Stimulated activated CD4-positive, alpha-beta T cell treated with anti-CD3 and anti-CD28 coated beads, Interleukin-2, amount 100 ng/mL, for 4 hours (primary cell): Measurements from ENCODE around the gene CPLX1.

Source experiments
- DNase-seq: peaks from one replicate; pipeline ENCODE4 v3.0.0-alpha.2; 2020; ENCODE audit warnings: low read depth

CPLX1 gene

DNA sequence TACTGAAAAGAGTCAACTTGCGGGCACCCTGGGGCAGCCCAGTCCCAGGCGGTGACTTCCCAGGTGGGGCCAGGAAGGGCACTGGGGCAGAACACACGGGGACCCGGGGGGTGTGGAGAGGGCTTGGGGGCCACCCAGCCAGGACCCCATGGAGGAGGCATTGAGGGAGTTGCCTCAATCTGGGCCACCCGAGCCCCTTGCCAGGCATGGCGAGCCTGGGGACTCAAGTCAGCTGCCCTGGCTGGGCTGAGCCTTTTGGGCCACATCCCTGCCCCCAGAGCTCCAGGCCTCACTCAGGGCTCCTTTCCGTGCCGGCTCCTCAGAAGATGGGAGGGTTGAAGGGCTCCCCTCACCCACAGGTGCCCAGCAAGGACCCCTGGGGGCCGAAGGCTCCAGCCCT, 6.6 kb upstream of the CPLX1 start:
- no peak for DNase-seq

DNA sequence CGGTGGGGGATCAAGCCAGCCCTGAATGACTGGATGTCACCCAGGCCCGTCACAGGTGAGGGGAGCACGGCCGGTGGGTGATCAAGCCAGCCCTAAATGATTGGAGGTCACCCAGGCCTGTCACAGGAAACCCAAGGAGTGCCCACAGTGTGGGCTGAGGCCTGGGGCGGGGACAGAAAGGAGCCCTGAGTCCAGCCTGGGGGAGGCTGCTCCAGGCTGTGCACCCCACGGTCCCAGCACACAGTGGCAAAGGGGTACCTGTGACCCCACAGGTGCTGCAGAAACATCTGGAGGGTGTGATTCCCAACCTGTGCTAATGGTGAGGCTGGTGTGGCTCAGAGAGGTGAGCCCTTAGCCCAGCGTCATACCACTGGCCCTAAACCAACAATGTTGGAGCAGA, 6.2 kb upstream of the CPLX1 start:
- DNase-seq, result no peak

DNA sequence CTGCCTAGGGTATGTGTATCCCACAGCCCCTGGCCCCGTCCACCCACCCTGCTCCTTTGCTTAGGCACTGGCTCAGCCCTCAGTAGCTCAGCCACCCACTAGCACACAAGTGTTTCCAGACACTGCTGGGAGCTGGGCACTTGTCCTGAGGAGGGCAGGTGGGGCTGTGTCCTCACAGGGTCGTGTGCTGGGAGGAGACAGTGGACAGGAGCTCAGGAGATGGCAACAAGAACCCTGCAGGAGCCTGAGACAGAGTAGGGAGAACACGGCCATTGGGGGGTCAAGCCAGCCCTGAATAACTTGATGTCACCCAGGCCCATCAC, 5.5 kb upstream of the CPLX1 start:
- DNase-seq, result no peak

DNA sequence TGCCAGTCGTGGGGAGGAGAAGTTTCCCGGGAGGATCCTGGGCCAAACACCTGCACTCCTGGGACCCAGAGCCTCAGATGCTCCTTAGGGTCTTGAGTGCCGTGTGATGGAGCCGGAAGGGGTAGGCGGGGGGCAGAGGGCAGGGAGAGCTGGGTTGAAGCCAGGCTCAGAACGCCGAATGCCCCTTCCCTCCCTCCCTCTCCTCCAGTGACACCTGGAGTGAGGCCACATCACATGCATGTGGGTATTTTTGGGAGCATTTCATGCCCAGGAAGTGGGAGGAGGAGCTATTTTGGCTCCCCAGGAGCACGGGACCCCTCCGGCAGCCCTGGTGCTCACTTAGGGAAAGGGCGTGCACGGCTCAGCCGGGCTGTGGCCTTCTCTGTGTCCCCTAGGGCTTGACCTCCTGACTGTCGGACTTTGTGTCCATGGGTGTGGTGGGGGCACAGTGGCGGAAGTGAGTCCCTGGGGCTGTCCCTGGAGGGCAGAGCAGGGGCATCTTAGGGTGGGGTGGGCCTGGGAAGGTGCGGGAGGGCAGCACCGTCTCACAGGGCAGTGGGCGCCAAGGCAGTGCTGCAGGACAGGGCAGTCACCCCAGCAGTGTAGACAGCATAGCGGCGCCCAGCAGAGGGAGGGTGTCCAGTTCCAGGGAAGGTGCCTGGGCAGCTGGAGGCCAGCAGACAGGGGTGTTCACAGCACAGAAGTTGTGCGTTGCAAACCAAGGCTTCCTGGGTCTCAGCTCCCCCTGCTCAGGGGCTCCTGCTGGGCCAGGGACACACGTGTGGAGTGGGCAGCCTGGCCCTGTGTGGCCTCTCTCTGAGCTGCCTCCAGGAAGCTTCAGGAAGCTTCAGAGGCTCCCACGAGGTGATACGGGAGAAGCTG, 4.9 kb upstream of the CPLX1 start:
- DNase-seq, result no peak

DNA sequence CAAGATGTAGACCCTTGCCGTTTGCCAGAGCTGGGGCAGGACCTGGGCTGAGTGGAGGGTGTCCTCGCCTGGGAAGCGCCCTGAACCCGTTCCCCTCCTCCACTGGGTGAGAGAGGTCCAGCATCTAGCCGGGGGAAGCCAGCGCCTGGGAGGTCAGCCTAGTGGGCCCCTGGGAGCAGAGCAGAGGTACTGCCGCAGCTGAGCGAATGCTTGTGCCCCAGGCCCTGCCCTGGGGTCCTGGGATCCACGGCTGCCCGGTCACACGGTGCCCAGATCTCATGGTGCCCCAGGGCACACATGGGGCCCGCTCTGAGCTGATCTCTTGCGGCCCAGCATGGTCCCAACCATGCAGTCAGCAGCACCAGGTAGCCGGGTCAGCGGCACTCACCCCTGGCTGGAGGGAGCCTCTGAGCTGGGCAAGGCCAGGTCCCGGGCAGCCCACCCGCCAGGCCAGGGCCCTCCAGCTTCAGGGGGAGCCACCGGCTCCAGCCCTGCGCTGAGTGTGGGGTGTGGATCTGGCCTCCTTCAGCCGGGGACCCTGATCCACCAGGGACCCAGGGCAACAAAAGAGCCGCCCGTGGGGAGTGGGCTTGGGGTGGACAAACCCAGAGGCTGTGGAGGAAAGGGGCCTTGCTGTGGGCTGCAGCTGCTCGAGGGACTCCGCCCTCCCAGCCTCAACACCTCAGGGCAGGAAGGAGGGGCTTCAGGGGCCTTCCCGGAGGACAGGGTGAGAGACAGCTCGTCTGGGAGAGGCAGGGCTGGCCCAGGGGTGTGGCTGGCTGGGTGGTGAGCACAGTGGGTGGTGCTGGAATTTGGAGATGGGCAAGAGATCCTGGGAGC, 4.1 kb upstream of the CPLX1 start:
- DNase-seq, result no peak

DNA sequence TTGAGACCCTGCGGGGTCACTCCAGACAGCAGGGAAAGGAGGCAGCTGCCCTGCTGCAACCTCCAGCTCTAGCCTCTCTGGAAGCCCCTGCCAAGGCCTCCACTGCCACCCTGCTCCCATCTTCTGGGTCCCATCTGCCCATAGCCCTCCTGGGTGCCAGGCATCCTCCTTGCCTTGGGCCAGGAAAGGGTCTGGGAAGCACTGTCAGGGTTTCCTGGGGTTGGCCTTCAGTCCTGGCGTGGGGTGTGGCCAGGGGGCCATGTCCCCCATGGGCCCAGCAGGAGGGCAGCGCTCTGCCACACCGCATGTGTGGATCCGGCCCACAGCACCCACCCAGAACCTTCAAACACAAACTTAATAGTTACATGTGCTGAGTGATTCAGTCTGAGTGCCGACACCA, 3.4 kb upstream of the CPLX1 start:
- no peak for DNase-seq

DNA sequence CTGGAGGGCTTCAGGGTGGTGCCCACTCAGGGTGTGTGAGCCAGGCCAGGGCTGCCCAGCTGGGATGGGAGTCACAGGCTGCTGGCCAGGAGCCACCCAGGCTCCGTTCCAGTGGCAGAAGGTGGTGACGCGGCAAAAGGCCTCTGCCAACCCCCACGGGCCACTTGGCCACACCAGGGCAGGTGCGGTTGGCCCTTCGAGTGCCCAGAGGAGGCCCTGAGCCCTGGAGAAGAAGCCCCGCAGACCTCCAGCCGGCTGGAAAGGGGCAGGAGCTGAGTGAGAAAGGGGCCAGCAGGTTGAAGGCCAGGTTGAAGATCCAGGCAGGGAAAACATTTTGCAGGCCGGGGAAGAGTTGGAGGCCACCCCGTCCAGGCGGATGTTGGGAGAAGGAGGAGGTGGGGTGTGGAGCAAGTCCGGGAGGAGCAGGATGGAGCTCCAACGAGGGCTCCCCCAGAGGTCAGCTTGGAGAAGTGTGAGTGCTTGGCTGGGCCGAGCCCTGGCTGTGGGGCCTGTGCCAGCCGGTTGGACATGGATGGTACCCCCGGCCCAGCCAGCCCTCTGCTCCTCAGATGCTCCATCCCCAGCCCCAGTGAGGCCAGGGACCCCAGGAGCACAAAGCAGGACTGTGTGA, 2.8 kb upstream of the CPLX1 start:
- no peak for DNase-seq

DNA sequence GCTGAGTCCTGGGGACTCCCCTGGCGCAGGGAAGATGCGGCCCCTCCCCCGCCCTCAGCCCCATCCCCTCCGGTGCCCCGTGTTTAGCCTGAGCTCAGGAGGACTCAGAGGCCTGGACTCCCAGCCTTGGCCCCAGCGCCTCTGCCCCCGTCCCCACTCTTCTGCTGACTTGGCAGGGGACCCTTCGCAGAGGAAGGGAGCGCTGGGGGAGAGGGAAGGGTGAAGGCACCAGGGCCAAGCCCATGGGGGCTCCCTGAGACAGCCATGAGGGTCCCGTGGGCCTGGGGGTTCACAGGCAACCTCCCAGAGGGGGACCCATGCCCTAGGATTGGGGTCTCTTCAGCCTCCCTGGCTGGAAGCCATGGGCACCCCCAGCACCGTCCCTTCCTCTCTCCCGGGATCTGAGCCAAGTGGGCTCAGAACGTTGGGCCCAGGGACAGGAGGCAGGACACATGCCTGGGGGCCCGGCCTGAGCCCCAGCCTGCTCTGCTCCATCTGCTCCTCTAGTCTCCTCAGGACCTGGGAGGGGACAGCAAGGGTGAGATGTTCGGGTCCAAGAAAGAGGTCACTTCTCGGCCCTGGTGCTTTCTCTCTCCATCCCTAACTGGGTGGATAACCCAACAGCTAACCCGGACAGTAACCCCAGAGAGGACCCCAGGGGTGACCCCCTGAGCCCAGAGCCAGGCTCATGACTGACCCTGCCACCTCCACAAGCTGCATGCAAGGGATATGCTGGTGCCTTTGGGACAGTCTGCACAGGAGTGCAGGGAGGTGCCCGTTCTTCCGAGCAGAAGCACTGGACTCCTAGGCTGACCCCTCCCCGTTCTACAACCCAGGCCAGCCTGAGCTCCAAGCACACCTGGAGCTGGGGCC, 1.5 kb upstream of the CPLX1 start:
- no peak for DNase-seq

DNA sequence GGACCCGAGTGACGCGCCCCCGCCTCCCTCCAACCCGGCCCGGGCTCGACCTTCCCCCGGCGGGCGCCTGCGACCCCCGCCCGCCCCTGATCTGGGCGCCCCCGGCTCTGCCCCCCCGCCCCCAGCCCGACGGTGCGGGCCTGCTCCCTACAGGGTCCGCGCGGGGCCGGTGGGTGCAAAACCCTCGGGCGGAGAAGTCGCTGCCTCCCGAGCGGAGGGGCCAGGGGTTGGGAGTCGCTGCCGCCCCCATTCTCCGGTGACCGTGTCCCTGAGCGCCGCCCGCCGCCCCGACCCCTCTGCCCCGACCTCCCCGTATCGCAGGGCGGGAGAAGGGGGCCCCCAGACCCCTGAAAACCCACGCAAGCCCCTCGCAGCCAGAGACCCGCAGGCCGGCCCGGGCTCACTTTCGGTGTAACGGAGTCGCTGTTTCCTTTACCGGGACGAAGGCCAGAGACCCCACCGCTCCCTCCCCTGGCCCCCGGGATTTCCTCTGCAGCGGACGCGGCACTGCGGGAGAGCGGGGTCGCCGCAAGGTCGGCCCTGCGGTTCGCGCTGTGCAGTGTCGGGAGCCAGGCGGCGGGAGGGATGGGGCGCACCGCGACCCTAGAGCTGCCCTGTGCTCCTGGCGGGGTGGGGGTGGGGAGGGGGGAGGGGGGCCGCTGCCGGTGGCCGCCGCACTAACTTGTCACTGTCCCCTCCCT, 729 bp upstream of the CPLX1 start:
- peak; percentile 6 for DNase-seq

DNA sequence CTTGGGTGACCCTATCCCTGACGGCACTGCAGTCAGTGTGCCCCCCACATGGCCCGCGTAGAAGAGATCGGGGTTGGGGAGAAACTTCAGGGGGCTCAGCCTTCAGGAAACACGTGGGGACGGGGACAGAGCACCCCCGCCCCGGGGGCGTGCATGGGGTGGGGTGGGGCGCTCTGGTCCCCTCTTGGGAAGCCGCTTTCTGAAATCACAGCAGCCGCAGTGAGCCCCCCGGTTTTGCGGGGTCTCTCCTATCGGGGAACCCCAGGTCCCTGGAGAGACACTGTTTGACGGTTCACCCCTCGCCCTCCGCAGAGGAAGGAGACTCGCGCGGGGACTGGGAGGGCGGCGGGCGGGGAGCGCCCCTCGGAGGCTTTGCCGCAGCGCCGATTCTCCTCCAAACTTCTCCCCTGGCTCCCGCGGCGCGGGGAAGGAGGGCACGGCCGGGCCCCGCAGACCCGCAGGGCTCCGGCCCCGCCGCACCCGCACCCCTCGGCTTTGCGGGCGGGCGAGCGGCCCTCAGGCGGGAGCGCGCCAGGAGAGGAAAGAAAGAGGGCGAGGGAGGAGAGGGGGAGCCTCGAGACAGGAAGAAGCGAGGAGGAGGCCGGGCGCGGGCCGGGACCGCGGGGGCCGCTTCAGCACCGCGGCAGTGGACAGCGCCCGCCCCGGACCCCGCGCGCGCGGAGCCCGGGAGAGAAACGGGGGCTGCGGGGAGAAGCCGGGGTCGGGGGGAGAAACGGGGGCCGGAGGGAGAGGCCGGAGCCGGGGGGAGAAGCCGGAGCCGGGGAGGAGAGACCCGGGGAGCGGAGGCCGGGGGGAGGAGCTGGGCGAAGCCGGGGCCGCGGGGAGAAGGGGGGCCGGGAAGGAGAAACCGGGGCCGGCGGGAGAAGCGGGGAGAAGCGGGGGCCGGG, 612 bp downstream of the CPLX1 start:
- no peak for DNase-seq

DNA sequence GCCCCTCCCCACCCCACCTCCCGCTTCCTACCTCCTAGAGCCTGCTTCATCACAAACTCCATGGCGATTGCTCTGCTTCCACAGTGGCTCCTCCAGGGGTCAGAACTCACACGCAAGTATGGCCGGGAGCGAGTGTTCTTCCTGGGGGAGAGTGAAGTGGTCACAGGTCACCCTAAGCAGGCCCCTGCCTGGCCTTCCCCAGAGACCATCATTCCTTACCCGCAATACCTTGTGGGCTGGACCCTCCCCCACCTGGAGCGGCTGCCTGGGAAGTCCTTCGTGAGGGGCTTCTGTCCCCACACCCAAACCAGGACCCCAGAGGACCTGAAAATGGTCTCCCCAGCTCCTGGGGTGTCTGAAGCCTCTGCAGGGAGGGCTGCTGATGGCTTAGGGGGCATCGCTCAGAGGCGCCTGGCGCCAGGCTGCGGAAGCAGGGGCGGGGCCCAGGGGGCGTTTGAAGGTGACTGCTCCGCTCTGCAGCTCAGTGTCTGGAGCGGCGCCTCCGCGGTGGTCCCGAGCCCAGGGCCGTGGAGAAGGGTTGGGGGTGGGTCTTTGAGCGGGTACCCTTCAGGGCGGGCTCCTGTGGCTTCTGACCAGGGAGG, 1.4 kb downstream of the CPLX1 start:
- no peak for DNase-seq

DNA sequence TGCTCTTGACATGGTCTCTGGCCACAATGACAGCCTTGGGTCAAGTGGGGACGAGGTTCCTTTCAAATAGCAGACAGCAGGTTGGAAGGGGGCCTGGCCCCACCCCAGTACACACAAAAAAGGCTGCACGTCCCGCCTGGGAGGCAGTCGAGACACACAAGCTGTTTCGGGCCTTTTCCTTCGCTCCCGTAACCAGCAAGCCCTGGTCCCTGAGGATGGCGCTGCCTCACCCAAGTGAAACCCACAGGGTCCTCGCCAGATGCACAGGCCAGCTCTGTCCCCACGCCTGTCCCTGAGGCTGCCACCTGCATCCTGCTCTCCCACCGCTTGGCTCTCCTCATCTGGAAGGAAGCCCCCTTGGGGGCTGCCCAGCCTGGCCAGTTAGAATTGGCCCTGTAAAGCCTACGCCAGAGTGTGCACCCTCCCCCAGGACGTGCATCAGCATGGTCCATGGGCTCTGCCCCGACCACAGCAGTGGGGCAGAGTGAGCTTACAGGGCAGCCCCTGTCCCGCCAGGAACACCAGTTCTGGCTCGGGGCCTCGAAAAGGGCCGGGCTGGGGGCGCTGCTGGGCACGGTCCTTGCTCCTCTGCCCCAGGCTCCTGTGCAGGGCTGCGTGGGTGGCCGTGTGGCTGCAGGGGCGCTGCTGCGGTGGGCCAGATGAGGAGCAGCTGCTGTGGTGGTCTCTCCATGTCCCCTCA, 2.0 kb downstream of the CPLX1 start:
- DNase-seq, result no peak

DNA sequence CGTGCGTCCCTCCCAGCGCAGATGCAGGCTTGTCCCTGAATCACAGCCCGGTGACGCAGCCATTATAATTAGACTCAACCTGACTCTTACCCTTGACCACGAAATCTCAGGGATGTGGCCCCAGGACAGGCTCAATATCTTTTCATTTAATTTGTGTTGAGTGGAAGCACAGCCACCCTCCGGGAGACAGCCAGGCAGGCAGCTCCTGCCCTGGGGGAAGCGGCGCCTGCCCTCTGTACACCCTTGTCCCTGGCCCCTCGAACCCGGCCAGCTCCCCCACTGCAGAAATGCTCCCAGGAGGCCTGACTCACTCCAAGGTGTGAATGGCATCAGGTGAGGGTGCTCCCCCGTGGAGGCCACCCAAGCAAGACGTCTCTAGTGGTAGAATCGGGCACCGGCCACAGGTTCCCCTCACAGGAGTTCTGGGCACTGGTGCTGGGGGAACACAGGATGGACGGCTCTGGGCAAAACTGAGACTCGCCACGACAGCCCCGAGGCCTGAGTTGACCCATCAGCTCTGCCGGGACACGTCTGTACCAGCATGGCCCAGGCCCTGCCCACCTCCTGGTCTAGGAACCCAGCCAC, 2.7 kb downstream of the CPLX1 start:
- no peak for DNase-seq

DNA sequence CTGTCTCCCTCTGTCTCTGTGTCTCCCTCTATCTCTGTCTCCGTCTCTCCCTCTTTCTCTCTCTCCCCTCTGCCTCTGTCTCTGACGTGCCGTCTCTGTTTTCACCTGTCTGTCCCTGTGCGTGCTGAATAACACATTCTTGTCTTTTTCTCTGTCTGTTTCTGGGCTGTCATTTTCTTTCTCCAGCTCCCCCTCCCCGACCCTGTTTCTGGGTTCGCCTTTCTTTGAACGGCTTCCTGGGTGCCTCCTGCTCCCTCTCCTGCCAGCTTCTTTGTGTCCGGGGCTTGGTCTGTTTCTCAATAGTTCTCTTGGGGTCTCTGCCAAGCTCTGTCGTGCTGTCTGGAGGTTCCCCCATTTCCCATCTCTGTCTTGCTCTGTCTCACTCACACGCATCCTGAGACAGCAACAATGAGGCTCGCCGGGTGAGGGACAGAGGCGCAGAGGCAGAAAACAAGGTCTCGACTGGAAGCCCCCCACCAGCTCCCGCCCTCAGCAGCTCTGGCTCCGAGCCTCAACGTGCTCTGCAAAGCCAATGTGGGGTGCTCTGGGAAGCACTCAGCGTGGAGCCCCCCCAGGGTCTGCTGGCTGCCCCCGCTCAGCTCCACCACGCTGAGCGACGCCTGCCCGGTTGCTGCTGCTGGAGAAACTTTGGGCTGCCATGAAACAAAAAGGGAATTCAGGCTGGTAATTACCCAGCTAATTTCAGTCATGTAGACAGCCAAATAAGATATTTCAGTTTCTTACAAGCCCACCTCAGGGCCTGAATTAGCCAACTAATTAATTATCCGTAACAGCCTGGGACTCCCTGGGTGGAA, 3.4 kb downstream of the CPLX1 start:
- DNase-seq, result no peak

DNA sequence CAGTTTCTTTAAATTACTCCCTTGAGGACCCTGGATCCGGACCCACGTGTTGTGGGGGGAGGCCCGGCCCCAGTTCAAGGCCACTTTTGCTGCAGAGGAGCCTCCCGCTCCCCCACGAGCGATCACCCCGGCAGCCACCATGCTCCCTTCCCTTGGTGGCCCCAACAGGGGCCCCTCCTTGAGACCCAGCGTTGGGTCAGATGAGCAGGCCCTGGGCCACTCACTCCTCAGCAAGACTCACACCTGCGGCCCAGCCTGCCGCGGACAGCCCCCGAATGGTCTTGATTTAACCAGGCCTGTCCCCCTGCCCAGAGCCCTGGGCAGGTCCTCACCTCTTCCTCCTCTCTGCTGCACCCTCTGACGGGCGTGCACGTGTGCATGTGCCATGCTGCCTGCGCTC, 4.3 kb downstream of the CPLX1 start:
- DNase-seq, result no peak

DNA sequence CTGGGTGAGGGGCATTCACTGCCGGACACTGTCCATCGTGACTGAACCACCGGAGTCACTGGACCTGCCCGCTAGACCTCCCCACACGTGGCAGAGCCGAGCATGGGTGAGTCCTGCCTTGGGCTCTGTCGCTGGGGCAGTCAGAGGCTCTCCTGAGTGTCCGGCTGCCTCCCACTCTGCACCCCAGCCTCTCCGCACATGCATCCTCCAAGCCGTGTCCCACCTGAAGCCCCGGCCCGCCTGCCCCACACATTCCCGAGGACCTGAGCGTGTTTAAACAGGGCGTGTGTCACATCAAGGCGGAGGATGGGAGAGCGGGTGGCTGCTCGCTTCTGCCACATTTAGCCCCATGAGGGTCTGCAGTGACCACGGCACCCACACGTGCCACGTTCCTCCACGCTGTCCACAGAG, 4.7 kb downstream of the CPLX1 start:
- no peak for DNase-seq

DNA sequence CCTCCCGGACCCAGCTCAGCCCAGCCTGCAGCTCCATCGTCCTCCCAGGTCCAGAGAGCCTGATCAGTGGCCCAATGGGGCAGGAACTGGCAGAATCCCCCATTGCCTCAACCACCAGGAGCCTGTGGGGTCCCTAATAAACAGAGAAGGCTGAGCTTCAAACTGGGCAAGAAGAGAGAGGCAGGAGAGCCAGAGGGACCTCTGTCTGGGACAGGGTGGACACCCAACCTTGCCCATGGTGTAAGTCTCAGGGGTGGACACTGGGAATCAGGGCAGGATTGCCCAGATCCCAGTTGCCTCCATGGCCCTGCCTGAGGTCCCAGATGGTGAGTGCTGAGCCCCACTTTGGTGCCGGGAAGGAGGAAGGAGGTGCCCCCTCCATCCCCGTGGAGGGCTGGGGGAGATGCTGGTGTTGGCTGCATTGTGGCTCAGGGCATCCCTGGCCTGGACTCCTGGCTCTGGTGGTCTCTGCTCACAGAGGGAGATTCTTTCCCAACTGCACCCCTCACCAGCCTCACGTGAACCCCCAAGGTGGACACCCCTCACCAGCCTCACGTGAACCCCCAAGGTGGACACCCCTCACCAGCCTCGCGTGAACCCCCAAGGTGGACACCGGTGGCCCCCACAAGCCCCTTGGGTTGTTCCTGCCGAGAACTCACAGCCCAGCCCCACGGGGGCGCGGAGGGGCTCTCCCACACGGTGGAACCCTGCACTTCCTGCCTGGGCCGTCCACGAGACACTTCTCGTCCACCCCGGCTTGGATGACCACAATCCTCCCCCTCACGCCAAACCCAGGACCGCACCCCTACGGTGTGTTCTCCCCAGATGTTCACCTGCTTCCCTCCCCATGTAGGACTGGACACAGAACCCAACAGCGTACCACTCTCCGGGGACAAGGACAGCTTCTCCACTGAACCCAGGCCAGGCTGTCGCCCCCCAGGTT, 5.4 kb downstream of the CPLX1 start:
- no peak for DNase-seq
